SK-N-MC (cell line): ENCODE results near the gene C1D.
A peak's percentile ranks its signal among the peaks of the same experiment; 100 is the strongest.

Experiments
- DNase-seq: peaks from one replicate; pipeline ENCODE4 v3.0.0-alpha.2; 2011; ENCODE audit warnings: low read depth, low spot score
- H3K27ac ChIP-seq: fragments of 200-600 bp; sonication (generic); 2 replicates; pipeline ENCODE4 v1.5.1; 2016; ENCODE audit warnings: mixed run types
- H3K36me3 ChIP-seq: fragments of 200-600 bp; sonication (generic); 2 replicates; pipeline ENCODE4 v1.6.1; 2017; ENCODE audit warnings: antibody characterized with exemption, low read length, mixed read lengths; ENCODE audit not compliant: insufficient read depth
- H3K4me3 ChIP-seq: fragments of 200-600 bp; sonication (generic); 2 replicates; pipeline ENCODE4 v1.5.1; 2016
- H3K9ac ChIP-seq: fragments of 200-600 bp; sonication (generic); 2 replicates; pipeline ENCODE4 v1.8.0; 2017; ENCODE audit warnings: mixed run types, mixed read lengths; ENCODE audit not compliant: insufficient read length
- H3K9me3 ChIP-seq: fragments of 200-600 bp; sonication (generic); 2 replicates; pipeline ENCODE4 v1.6.1; 2017; ENCODE audit warnings: low read depth, mild to moderate bottlenecking, antibody characterized with exemption, low read length, moderate library complexity, mixed read lengths
- EZH2 ChIP-seq: fragments of 200-600 bp; sonication (generic); IDR thresholded peaks from one replicate; pipeline ENCODE4 v1.6.1; 2017; ENCODE audit warnings: antibody characterized with exemption
- FOXP2 ChIP-seq: optimal IDR thresholded peaks from 2 replicates; pipeline ENCODE3; 2011; ENCODE audit warnings: mild to moderate bottlenecking, moderate library complexity; ENCODE audit not compliant: insufficient read depth; ENCODE audit errors: extremely low read length, control extremely low read depth
- POLR2AphosphoS5 ChIP-seq: IDR thresholded peaks from 2 replicates; pipeline ENCODE4 v1.6.1; 2012; ENCODE audit warnings: mild to moderate bottlenecking, low read depth, low read length, borderline replicate concordance

Gene C1D

GRCh38 chr2:68062680-68063387, at the start of gene C1D:
Gene C1D (minus strand): TSS chr2:68063004. CDS start chr2:68047310, 15,694 bp downstream.
- peak; percentile 58 for DNase-seq
- Histone ChIP-seq H3K36me3 (no peaks in the 10 kb centered on the region), H3K4me3 (peak within 1 kb of the TSS; percentile 95), H3K9ac (peak within 1 kb of the TSS; percentile 89), H3K27ac (peak within 1 kb of the TSS; percentile 73; the same call in 1 of the 2 replicates), H3K9me3 (no peaks in the 10 kb centered on the region)
- peak; percentile 99 for TF ChIP-seq POLR2AphosphoS5
- no peak for TF ChIP-seq EZH2
- no peak for TF ChIP-seq FOXP2

- Histone ChIP-seq H3K27ac (no peak overlapping the region), H3K4me3 (no peak overlapping the region), H3K9ac (no peak overlapping the region), H3K9me3 (no peaks in the 10 kb centered on the region; the same call in 1 of the 2 replicates), H3K36me3 (no peaks in the 10 kb centered on the region)
- TF ChIP-seq POLR2AphosphoS5 = no peak
- no peak for TF ChIP-seq FOXP2
- no peak for TF ChIP-seq EZH2
- DNase-seq = no peak
These were observed 47.3 kb upstream of the C1D start for GRCh38 chr2:68110102-68110501.

DNA sequence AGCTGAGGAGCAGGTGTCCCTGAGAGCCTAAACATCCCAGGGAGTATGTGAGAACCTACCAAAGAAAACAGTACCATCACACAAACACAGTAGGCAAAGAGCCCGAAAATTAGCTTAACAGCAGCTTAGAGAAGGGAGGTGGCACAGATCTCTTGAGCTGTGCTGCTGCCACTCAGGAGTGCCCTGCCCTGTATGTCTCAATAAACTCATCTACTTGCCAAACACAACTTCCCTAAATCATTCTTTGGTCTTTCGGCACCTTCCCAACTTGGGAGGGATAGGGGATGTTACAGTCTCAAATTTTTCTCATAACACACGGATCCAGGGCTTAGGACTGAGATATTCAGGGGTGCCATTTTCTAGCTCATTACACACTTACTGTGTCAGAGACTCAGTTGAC, 45.3 kb upstream of the C1D start:
- Histone ChIP-seq H3K4me3 (no peak overlapping the region), H3K27ac (no peak overlapping the region), H3K9ac (no peak overlapping the region), H3K9me3 (no peaks in the 10 kb centered on the region; the same call in 1 of the 2 replicates), H3K36me3 (no peaks in the 10 kb centered on the region)
- DNase-seq = no peak
- no peak for TF ChIP-seq FOXP2
- TF ChIP-seq EZH2 = no peak
- TF ChIP-seq POLR2AphosphoS5 = no peak

- Histone ChIP-seq H3K36me3 (no peaks in the 10 kb centered on the region), H3K9ac (no peak overlapping the region), H3K4me3 (no peak overlapping the region), H3K27ac (no peak overlapping the region), H3K9me3 (no peaks in the 10 kb centered on the region; the same call in 1 of the 2 replicates)
- no peak for TF ChIP-seq FOXP2
- no peak for DNase-seq
These were observed 44.7 kb upstream of the C1D start for GRCh38 chr2:68107475-68107874.

- TF ChIP-seq FOXP2 = no peak
- TF ChIP-seq POLR2AphosphoS5 = no peak
- TF ChIP-seq EZH2 = no peak
- no peak for DNase-seq
- H3K27ac ChIP-seq = no peak overlapping the region
These were observed 41.5 kb upstream of the C1D start for GRCh38 chr2:68104111-68104835.

GRCh38 chr2:68103709-68104055, 40.9 kb upstream of the C1D start:
- no peak for TF ChIP-seq EZH2
- TF ChIP-seq FOXP2 = no peak
- no peak for TF ChIP-seq POLR2AphosphoS5
- Histone ChIP-seq H3K9me3 (no peaks in the 10 kb centered on the region; the same call in 1 of the 2 replicates), H3K36me3 (no peaks in the 10 kb centered on the region), H3K9ac (no peak overlapping the region), H3K4me3 (no peak overlapping the region), H3K27ac (no peak overlapping the region)
- DNase-seq = no peak

More at GRCh38 chr2:68104111-68104835, 41.5 kb upstream of the C1D start:
- Histone ChIP-seq H3K36me3 (no peaks in the 10 kb centered on the region), H3K4me3 (no peak overlapping the region), H3K9ac (no peak overlapping the region), H3K9me3 (no peaks in the 10 kb centered on the region; the same call in 1 of the 2 replicates)

DNA sequence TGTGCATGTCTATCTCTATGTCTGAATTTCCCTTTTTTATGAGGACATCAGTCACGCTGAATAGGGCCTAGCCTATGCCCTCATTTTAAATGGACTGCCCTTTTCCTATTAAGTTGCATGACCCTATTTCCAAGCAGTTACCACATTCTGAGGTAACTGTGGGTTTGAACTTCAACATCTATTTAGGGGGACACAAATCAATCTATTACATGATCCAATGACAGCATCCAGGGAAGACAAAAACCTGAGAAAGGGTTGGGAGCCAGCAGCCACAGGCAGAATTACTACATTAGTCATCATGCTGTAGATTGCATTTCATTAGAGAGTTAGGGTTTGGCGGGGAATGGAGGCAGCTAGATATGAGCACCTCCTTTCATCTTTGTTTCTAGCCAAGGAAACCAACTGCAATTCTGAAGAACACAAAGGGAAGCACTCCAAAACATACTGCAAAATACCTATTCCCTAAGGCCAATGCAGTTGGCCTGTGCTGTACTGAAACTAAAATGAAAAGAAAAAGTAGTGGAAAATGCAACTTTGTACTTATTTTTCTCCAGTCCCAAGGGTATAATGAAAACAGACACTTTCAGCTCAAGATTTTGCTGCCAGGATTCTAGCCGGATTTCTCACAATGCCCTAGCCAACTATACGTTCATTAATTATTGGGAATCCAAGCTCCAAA, 40.4 kb upstream of the C1D start:
- DNase-seq = no peak
- TF ChIP-seq EZH2 = no peak
- no peak for TF ChIP-seq FOXP2
- no peak for TF ChIP-seq POLR2AphosphoS5
- Histone ChIP-seq H3K27ac (no peak overlapping the region), H3K9me3 (no peaks in the 10 kb centered on the region; the same call in 1 of the 2 replicates), H3K9ac (no peak overlapping the region), H3K4me3 (no peak overlapping the region), H3K36me3 (no peaks in the 10 kb centered on the region)

GRCh38 chr2:68100189-68100588, 37.4 kb upstream of the C1D start:
- Histone ChIP-seq H3K4me3 (no peak overlapping the region), H3K9me3 (no peaks in the 10 kb centered on the region; the same call in 1 of the 2 replicates), H3K36me3 (no peaks in the 10 kb centered on the region), H3K27ac (no peak overlapping the region), H3K9ac (no peak overlapping the region)
- no peak for TF ChIP-seq EZH2
- no peak for TF ChIP-seq POLR2AphosphoS5
- TF ChIP-seq FOXP2 = no peak
- DNase-seq = no peak
